HG02571 (cell line): ENCODE data around the gene WDR45B.
"Not testable (repeated sequence)": the region's sequence is repeated elsewhere in the genome, so short reads cannot be mapped to it uniquely, and the experiment has no call there.

ENCODE experiments used
- ATAC-seq: cut with Tn5 transposase; IDR thresholded peaks from one replicate; pipeline ENCODE4 v1.9.1; 2021; ENCODE audit warnings: mild to moderate bottlenecking, moderate library complexity; ENCODE audit not compliant: unreplicated experiment

WDR45B gene

GRCh38 chr17:82588266-82589175, 59.7 kb downstream of the WDR45B start:
- no peak for ATAC-seq

- no peak for ATAC-seq
Observed at GRCh38 chr17:82587234-82588086, 60.8 kb downstream of the WDR45B start.

GRCh38 chr17:82586576-82587233, 61.5 kb downstream of the WDR45B start:
- no peak for ATAC-seq

GRCh38 chr17:82585935-82586575, 62.2 kb downstream of the WDR45B start:
- ATAC-seq: not testable (repeated sequence)

DNA sequence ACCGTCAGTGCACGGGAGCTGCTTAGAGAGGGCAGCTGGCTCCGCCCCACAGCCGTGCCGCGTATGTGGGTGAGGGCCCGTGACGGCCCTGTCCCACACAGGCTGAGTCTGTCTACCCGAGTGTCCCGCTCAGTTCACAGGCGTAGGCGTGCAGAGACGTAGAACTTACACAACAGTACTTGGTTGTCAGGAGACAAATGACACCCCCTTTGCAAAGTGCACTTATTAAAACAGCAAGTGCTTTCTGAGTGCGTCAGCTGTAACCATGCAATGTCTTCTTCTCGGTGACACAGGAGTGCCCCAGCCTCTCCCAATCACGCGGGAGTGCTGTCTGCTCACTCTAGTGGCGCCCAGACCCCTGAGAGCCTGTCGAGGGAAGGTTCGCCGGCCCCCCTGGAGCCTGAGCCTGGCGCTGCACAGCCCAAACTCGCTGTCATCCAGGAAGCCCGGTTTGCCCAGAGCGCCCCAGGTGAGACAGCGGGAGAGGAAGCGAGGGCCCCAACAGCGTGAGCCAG, 64.5 kb downstream of the WDR45B start:
- no peak for ATAC-seq

GRCh38 chr17:82582709-82583108, 65.5 kb downstream of the WDR45B start:
- ATAC-seq: no peak

DNA sequence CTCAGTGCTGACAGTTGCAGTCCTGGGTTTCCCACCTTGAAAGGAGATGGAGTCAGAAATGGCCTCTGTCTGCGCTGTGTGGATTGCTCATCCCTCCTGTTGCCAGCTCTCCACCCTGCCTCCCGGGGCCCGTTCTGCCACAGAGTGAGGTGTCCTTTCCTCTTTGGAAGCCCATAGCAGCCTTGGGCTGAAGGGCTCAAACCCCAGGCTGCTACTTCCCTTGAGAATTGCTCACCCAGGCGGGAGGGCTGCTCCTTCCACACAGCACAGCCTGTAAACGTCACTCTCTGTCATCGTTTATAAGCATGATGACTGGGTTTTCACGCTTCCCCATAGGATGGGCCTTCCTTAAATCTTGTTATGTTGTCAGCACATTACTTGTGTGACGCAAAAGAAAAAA, 66.0 kb downstream of the WDR45B start:
- ATAC-seq: no peak

DNA sequence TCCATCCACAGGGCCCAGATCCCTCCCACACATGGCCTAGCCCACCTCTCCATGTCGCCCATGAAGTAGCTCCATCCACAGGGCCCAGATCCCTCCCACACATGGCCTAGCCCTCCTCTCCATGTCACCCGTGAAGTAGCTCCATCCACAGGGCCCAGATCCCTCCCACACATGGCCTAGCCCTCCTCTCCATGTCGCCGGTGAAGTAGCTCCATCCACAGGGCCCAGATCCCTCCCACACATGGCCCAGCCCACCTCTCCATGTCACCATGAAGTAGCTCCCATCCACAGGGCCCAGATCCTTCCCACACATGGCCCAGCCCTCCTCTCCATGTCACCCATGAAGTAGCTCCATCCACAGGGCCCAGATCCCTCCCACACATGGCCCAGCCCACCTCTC, 68.3 kb downstream of the WDR45B start:
- not testable (repeated sequence) for ATAC-seq

- ATAC-seq: no peak
Observed at GRCh38 chr17:82577300-82577699, 70.9 kb downstream of the WDR45B start.

DNA sequence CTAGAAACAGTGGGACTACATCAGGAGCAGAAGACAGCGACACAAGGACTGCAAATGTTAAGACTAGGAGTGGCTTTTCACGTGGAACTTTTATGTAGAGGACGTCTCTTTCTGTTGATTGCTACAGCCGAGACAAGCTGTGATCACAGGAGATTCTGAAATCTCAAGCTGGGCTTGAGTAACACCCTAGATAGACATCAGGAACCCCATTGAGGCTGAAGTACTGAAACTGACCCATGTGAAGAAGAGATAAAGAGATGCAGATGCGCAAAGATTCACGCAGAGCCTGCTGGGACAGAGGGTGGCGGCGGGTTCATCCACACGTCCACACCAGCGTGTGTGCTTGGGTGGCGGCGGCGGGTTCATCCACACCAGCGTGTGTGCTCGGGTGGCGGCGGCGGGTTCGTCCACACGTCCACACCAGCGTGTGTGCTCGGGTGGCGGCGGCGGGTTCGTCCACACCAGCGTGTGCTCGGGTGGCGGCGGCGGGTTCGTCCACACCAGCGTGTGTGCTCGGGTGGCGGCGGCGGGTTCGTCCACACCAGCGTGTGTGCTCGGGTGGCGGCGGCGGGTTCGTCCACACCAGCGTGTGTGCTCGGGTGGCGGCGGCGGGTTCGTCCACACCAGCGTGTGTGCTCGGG, 72.5 kb downstream of the WDR45B start:
- ATAC-seq: not testable (repeated sequence)

DNA sequence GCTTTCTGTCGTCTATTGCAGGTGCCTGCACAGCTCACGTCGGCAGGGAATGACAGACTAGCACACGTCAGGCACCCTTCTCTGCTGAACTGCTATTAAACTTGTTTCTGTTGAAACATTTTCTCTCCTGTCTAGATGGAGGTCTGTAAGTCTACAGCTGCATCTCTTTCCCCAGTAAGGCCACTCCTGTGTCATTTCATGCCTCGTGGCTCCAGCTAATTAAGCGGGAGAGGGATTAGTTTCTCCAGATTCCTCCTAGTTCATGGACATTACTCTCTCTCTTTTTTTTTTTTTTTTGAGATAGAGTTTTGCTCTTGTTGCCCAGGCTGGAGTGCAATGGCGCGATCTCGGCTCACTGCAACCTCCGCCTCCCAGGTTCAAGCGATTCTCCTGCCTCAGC, 74.2 kb downstream of the WDR45B start:
- ATAC-seq: no peak

DNA sequence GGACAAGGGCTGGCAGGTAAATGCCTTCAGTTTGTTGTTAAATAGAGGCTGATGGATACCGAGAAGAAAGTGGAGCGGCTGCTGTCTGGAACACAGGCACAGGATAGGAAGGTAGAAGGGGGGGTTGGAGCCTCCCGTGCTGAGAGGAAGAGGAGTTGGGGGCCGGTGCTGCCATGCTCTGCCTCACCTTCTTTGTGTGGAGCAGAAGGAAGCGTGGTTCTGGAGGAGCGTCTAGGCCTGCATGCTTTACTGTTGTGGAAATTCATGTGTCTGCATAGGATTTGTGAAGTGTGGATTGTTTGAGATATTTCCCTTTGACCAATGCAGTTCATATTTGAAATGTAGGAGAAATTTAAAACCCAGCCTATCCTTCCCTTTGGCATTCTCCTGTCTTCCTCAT, 76.4 kb downstream of the WDR45B start:
- ATAC-seq: no peak

- no peak for ATAC-seq
Observed at GRCh38 chr17:82570277-82570676, 78.0 kb downstream of the WDR45B start.

DNA sequence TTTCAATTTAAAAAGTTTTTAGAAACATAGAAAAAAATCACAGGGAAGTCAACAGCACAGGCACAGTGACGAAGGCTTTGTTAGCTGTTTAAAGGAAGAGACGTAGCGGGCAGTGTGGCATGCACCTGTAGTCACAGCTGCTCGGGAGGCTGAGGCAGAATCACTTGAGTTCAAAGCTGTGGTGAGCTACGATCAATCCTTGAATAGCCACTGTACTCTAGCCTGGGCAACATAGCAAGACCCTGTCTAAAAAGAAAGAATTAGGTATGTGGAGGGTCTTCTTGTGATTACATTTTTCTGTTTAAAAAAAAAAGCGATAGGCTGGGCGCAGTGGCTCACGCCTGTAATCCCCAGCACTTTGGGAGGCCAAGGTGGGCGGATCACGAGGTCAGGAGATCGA, 78.6 kb downstream of the WDR45B start:
- ATAC-seq: no peak

DNA sequence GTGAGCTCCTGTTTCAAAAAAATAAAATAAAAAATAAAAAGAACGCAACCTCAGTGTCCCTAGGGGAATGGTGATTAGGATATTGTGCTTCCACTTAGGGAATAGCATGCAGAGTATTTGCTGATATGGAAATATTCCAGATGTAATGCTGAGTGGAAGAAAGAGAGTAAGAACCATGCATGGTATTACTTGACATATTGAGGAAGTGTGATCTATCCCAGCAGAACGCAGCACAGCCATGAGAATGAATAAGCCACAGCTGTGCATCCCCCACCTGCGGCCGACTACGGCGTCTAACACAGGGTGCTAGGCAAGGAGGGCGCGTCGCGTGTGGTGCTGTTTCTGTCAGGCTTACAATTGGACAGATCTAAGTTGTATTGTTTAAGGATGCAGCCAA, 79.2 kb downstream of the WDR45B start:
- ATAC-seq: no peak

DNA sequence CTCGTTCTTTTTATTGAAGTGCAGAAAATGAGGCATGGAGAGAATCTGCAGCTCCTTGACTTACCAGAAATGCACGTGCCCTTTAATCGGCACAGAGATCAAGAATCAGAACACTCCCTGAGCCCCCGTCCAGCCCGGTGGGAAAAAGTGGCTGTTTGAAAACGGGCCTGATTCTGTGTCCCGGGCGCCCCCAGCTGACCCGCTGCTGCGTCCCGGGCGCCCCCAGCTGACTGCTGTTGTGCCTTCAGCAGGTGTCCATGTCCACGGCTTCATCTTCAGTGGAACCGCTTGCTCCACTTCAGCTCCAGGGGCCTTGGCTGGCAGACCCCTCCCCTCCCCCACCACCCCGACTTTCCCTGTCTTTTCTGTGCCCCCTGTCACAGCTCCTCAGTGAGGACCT, 81.0 kb downstream of the WDR45B start:
- no peak for ATAC-seq

DNA sequence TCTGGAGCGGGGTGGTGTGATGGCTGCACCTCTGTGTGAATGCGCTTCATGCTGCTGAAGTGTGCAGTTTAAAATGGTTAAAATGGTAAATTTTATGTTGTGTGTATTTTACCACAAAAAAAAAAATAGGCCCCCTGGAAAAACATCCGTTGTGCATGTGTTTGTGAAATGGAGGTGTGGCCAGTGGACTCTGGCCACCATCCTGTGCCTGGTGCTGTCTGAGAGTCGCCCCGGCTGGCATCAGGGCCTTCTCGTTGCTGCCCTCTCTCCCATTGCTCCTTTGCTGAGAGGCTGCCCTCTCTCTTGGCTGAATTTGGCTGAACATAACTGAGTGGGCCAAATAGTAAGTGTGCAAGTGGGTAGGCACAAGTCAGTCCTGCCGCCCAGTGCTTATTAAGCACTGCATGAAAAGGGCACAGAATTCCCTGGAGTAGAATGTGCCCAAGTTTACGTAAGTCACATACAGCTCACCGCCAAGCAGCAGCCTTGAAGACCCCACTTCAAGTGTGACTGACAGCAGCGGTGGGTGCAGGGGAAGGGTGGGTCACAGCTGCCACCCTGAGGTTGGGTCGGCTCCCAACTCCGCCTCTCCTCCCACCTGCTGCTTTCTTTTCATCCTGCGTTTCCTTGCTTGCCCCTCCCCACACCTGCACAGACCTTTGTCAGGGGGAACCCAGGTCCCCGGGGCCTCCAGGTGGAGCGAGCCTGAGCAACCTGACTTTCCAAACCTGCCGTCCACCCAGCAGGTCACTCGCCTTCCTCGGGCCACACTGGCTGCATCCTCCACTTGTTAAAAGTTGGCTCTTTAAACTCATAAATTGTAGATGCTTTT, 81.9 kb downstream of the WDR45B start:
- no peak for ATAC-seq

- no peak for ATAC-seq
Observed at GRCh38 chr17:82565551-82565950, 82.7 kb downstream of the WDR45B start.
